ENCODE data around the gene CBY3.
A peak's percentile ranks its signal among the peaks of the same experiment; 100 is the strongest.

- TF ChIP-seq CTCF (IDR thresholded peaks at IDR 0.05) (peak; percentile 32), EZH2phosphoT487 (IDR thresholded peaks at IDR 0.05) (no peak)
Observed at GRCh38 chr5:179679014-179679674, 1.7 kb downstream of the CBY3 start.
